HepG2 (cell line): ENCODE results near the gene ST14. TPM values are rescaled to one million over a fixed set of nuclear protein-coding genes. Genes with fewer than 3 reads are reported as not detected.

ENCODE experiments used
- ATAC-seq: fragments of 200-7000 bp; cut with Tn5 transposase; 3 replicates; pipeline ENCODE4 v1.9.1; 2020; ENCODE audit warnings: mild to moderate bottlenecking, moderate library complexity
- BruUV-seq: library from RNA; stranded (reverse); fragments of 400-500 nt; replicated peaks from 2 replicates; lab custom pipeline; 2021; lab: Mats Ljungman, UMichigan
- CTCF ChIA-PET: fragments of 300-600 bp; formaldehyde crosslinking; extraction: SDS; loops from one replicate; lab custom pipeline; 2021; ENCODE audit warnings: low total read pairs, inconsistent platforms, low intra/inter-chr PET ratio; lab: Yijun Ruan, JAX
- POLR2A ChIA-PET: fragments of 350-600 bp; sonication (Branson Sonifier 250); formaldehyde crosslinking; loops from one replicate; lab custom pipeline; 2020; ENCODE audit warnings: antibody characterized with exemption, inconsistent platforms; lab: Yijun Ruan, JAX
- DNase-seq: peaks from one replicate; pipeline ENCODE4 v3.0.0-alpha.2; 2015; ENCODE audit warnings: low spot score
- FAIRE-seq: peaks from 3 replicates; lab custom pipeline; 2011; peaks lifted over from hg19 to GRCh38; lab: Jason Lieb, UNC
- H2AFZ ChIP-seq: one replicate; pipeline ENCODE4 v1.6.1; 2011; ENCODE audit warnings: low read length, inconsistent platforms
- H3K27ac ChIP-seq: fragments of 300-600 bp; 3 replicates; pipeline ENCODE4 v1.8.0; 2011; ENCODE audit warnings: mixed run types, mild to moderate bottlenecking, mixed read lengths, low read length, inconsistent platforms; ENCODE audit not compliant: insufficient read depth; ENCODE audit errors: extremely low read length
- H3K27me3 ChIP-seq, 2 experiments: fragments of 200-600 bp in 1 of 2; 2 replicates in 1 of 2; 3 replicates in 1 of 2; pipeline versions ENCODE4 v1.6.0 to v1.8.0; 2011; ENCODE audit warnings: low read length in 2 of 2, mild to moderate bottlenecking in 2 of 2, moderate library complexity in 2 of 2, inconsistent platforms in 1 of 2; ENCODE audit not compliant: insufficient read depth in 2 of 2, control insufficient read depth in 1 of 2
- H3K36me3 ChIP-seq, 2 experiments: fragments of 200-600 bp in 1 of 2; replicated peaks in 1 of 2; 2 replicates in 1 of 2; 3 replicates in 1 of 2; pipeline versions ENCODE4 v1.5.1 to v1.8.0; 2011; ENCODE audit warnings: low read length in 2 of 2, inconsistent platforms in 1 of 2; ENCODE audit not compliant: insufficient read depth in 2 of 2, control insufficient read depth in 1 of 2
- H3K4me1 ChIP-seq: 2 replicates; pipeline ENCODE4 v1.5.1; 2012; ENCODE audit warnings: low read length, inconsistent platforms; ENCODE audit not compliant: insufficient read depth
- H3K4me2 ChIP-seq: 2 replicates; pipeline ENCODE4 v1.6.0; 2011; ENCODE audit warnings: low read depth, low read length, inconsistent platforms
- H3K4me3 ChIP-seq, 3 experiments: fragments of 200-600 bp in 1 of 3; sonication (generic), shearing (Covaris generic) in 1 of 3; replicated peaks in 1 of 3; 2 replicates each; pipeline ENCODE4 v1.5.1; 2011 to 2016; ENCODE audit warnings: low read length in 3 of 3, inconsistent platforms in 2 of 3, low read depth in 2 of 3, mild to moderate bottlenecking in 2 of 3, control low read depth in 1 of 3, mixed read lengths in 1 of 3; ENCODE audit not compliant: insufficient read depth in 1 of 3
- H3K79me2 ChIP-seq: one replicate; pipeline ENCODE4 v1.6.1; 2011; ENCODE audit warnings: low read length, inconsistent platforms; ENCODE audit not compliant: insufficient read depth
- H3K9ac ChIP-seq: 2 replicates; pipeline ENCODE4 v1.6.0; 2011; ENCODE audit warnings: mild to moderate bottlenecking, low read depth, low read length, inconsistent platforms; ENCODE audit not compliant: insufficient read depth
- H3K9me3 ChIP-seq: 2 replicates; pipeline ENCODE4 v1.5.1; 2012; ENCODE audit warnings: mild to moderate bottlenecking, low read length
- H4K20me1 ChIP-seq: 2 replicates; pipeline ENCODE4 v1.6.0; 2011; ENCODE audit warnings: inconsistent platforms, mild to moderate bottlenecking, low read length, moderate library complexity; ENCODE audit not compliant: insufficient read depth
- AFF4 ChIP-seq: sonication (generic); formaldehyde crosslinking; IDR thresholded peaks from 2 replicates; pipeline ENCODE4 v1.4.0; 2020; ENCODE audit warnings: missing genetic modification reagents
- ATF2 ChIP-seq: sonication (generic); formaldehyde crosslinking; IDR thresholded peaks from 2 replicates; pipeline ENCODE4 v1.4.0; 2020; ENCODE audit warnings: missing genetic modification reagents
- KDM5A ChIP-seq: fragments of 200-600 bp; sonication (generic); IDR thresholded peaks from 2 replicates; pipeline ENCODE4 v1.7.0; 2018; ENCODE audit warnings: antibody characterized with exemption, mild to moderate bottlenecking, low read length, borderline replicate concordance
- MTA3 ChIP-seq: sonication (generic); formaldehyde crosslinking; IDR thresholded peaks from 2 replicates; pipeline ENCODE4 v1.4.0; 2020; ENCODE audit warnings: missing genetic modification reagents
- MYNN ChIP-seq: sonication (generic); formaldehyde crosslinking; IDR thresholded peaks from 2 replicates; pipeline ENCODE4 v1.4.0; 2020; ENCODE audit warnings: mild to moderate bottlenecking, low read depth, missing genetic modification reagents
- ZNF263 ChIP-seq: sonication (generic); formaldehyde crosslinking; IDR thresholded peaks from 2 replicates; pipeline ENCODE4 v1.4.0; 2020; ENCODE audit warnings: missing genetic modification reagents
- ZNF354B ChIP-seq: sonication (generic); formaldehyde crosslinking; IDR thresholded peaks from 2 replicates; pipeline ENCODE4 v1.8.0; 2022; ENCODE audit warnings: mild to moderate bottlenecking, missing genetic modification reagents
- ZNF816 ChIP-seq: sonication (generic); formaldehyde crosslinking; IDR thresholded peaks from 2 replicates; pipeline ENCODE4 v1.8.0; 2022; ENCODE audit warnings: missing genetic modification reagents, mild to moderate bottlenecking, borderline replicate concordance
- WGBS: methylation state at CpG from one replicate; pipeline ENCODE4 v1.1.6; 2017; ENCODE audit warnings: low lambda C conversion rate; 5-methylcytosine and 5-hydroxymethylcytosine counted together
- in situ Hi-C: cut with HindIII; loops from 2 replicates; pipeline ENCODE4 v1.10.0; 2017; ENCODE audit warnings: low pct_unique_long_range_greater_than_20kb; ENCODE audit not compliant: extremely low pct_ligation_motif_present
- intact Hi-C: fragments of 100-400 bp; cut with micrococcal nuclease; formaldehyde crosslinking; loops from one replicate; pipeline ENCODE4 v1.10.0; 2022; ENCODE audit not compliant: unreplicated experiment
- polyA plus RNA-seq, 8 experiments: library from polyadenylated mRNA; depleted of rRNA in 3 of 8; stranded (reverse) in 7 of 8; unstranded in 1 of 8; fragments of >200 nt; fragmentation: Illumina TruSeq in 4 of 8; extraction: Trizol in 4 of 8; gene quantifications; 2 replicates each; pipeline versions ENCODE4 v1.2.1 to v1.2.3, GENCODE V29; 2011 to 2016; ENCODE audit warnings: low read depth in 4 of 8, missing spikeins in 1 of 8, mixed read lengths in 1 of 8; ENCODE audit not compliant: insufficient read depth in 1 of 8
- total RNA-seq, 5 experiments: library from RNA; depleted of rRNA; stranded (reverse); fragments of >200 nt; fragmentation: Illumina TruSeq; extraction: Trizol; gene quantifications; 2 replicates each; pipeline ENCODE4 v1.2.3, GENCODE V29; 2016; ENCODE audit warnings: low read depth in 1 of 5
- TF ChIP-seq, protein P1 (sequence below): sonication (generic); formaldehyde crosslinking; IDR thresholded peaks from 2 replicates; pipeline ENCODE4 v1.4.0; 2020; ENCODE audit warnings: missing genetic modification reagents
- TF ChIP-seq, protein P2 (sequence below): sonication (generic); formaldehyde crosslinking; IDR thresholded peaks from 2 replicates; pipeline ENCODE4 v1.5.0; 2020; ENCODE audit warnings: missing genetic modification reagents, mild to moderate bottlenecking, borderline replicate concordance

ST14 gene
- total and polyA plus RNA-seq, 2 of the 13 experiments (the other 11 are each of a cell fraction or from before 2014, with no cell fraction given), result 0.88 to 1.4 TPM

GRCh38 chr11:130180491-130180890 is 20.9 kb downstream of the ST14 start (continued):
- no peak for TF ChIP-seq ATF2 (CRISPR knock-in tag)
- TF ChIP-seq ZNF816 (CRISPR knock-in tag), result no peak
- TF ChIP-seq, protein P1, sequence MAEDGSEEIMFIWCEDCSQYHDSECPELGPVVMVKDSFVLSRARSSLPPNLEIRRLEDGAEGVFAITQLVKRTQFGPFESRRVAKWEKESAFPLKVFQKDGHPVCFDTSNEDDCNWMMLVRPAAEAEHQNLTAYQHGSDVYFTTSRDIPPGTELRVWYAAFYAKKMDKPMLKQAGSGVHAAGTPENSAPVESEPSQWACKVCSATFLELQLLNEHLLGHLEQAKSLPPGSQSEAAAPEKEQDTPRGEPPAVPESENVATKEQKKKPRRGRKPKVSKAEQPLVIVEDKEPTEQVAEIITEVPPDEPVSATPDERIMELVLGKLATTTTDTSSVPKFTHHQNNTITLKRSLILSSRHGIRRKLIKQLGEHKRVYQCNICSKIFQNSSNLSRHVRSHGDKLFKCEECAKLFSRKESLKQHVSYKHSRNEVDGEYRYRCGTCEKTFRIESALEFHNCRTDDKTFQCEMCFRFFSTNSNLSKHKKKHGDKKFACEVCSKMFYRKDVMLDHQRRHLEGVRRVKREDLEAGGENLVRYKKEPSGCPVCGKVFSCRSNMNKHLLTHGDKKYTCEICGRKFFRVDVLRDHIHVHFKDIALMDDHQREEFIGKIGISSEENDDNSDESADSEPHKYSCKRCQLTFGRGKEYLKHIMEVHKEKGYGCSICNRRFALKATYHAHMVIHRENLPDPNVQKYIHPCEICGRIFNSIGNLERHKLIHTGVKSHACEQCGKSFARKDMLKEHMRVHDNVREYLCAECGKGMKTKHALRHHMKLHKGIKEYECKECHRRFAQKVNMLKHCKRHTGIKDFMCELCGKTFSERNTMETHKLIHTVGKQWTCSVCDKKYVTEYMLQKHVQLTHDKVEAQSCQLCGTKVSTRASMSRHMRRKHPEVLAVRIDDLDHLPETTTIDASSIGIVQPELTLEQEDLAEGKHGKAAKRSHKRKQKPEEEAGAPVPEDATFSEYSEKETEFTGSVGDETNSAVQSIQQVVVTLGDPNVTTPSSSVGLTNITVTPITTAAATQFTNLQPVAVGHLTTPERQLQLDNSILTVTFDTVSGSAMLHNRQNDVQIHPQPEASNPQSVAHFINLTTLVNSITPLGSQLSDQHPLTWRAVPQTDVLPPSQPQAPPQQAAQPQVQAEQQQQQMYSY, result no peak
- TF ChIP-seq ZNF263 (CRISPR knock-in tag), result peak; percentile 25; the same call in 1 of the 2 replicates
- TF ChIP-seq MYNN (CRISPR knock-in tag), result no peak

GRCh38 chr11:130180896-130181294 is 21.3 kb downstream of the ST14 start:
- Histone ChIP-seq H3K27me3 (no peaks in the 10 kb centered on the region), H3K27ac (peak overlapping the region; percentile 97), H3K9ac (peak overlapping the region; percentile 51), H3K4me1 (peaks cover 45% of the 10 kb centered on the region), H3K79me2 (no peaks in the 10 kb centered on the region), H2AFZ (no peak overlapping the region), H3K36me3 (no peaks in the 10 kb centered on the region), H3K9me3 (no peaks in the 10 kb centered on the region), H3K4me2 (peak overlapping the region; percentile 96), H4K20me1 (no peaks in the 10 kb centered on the region), H3K4me3 (peak overlapping the region in 1 of 3 experiments; percentile 66; a peak in 4 of 6 replicates)
- TF ChIP-seq, protein P2, sequence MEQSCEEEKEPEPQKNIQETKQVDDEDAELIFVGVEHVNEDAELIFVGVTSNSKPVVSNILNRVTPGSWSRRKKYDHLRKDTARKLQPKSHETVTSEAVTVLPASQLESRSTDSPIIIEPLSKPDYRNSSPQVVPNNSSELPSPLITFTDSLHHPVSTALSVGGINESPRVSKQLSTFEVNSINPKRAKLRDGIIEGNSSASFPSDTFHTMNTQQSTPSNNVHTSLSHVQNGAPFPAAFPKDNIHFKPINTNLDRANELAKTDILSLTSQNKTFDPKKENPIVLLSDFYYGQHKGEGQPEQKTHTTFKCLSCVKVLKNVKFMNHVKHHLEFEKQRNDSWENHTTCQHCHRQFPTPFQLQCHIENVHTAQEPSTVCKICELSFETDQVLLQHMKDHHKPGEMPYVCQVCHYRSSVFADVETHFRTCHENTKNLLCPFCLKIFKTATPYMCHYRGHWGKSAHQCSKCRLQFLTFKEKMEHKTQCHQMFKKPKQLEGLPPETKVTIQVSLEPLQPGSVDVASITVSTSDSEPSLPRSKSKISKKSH (CRISPR knock-in tag), result 0 out of 2 replicates have a peak, but pooled peaks have one; percentile 62
- TF ChIP-seq ZNF354B, result 0 out of 2 replicates have a peak, but pooled peaks have one; percentile 66
- TF ChIP-seq MTA3 (CRISPR knock-in tag), result no peak
- TF ChIP-seq AFF4, result 0 out of 2 replicates have a peak, but pooled peaks have one; percentile 3
- TF ChIP-seq KDM5A, result no peak
- intact Hi-C loops (loop anchor here (1.0 kb wide), 1 partner anchor 37 kb away; no protein-coding TSS in a partner anchor), in situ Hi-C loops (no loop called here)
- CTCF ChIA-PET, result no interaction called here
- no peak for FAIRE-seq
- no peak for ATAC-seq
- 80% methylated on average over 5 of the region's 8 CpGs for WGBS
- BruUV-seq, result TSS peak; percentile 89
- POLR2A ChIA-PET, result interaction anchor here (0.9 to 2.5 kb wide), 12 partner anchors 8 to 207 kb away, joined by 3 to 38 read pairs (median 7); partner anchors contain the start of gene PRDM10
- DNase-seq, result no peak
